LoVo (cell line): ENCODE results near the gene PRICKLE4.

Experiments
- DNase-seq: peaks from one replicate; pipeline ENCODE4 v3.0.0-alpha.2; 2016; ENCODE audit warnings: low spot score

PRICKLE4 gene

DNA sequence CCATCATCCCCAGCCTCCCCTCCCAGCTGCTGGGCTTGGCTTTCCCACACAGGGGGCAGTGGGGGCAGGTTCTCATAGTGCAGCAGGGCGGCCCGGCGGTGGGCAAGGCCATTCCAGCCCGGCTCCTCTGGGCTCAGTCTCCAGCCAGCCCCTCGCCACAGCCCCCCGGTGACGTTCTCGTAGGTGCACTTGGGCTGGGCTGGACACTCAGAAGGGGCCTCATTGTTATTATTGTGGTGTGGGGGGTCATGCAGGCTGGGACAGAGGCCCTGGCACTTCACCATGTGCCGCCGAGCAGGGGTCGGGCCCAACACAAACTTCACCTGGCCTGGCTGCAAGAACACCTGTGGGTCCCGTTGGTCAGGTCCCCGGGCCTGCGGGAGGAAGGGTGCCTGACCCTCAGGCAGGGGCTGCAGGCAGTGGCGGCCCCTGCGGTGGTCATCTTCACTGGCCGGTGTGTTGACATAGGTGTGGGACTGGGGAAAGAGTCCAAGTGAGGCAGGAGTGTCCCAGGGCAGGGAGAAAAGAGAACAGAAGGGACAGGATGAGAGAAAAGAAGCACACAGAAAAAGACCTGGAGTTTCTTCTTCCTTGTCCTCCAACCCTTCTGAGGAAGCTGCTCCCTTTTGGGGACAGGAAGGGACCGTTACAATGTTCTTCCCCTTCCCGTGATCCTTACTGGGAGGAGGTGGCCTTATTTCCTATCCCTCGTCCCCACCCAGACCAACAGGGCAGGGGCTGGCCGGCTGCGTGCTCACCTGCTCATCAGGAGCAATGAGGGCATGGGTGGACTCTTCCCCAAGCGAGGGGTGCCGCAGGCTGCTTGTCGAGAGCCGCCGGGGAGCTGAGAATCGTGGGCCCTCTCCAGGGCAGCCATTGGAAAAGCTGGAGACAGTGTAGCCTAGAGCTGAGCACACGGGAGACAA is 9.3 kb upstream of the PRICKLE4 start:
- DNase-seq: no peak

DNA sequence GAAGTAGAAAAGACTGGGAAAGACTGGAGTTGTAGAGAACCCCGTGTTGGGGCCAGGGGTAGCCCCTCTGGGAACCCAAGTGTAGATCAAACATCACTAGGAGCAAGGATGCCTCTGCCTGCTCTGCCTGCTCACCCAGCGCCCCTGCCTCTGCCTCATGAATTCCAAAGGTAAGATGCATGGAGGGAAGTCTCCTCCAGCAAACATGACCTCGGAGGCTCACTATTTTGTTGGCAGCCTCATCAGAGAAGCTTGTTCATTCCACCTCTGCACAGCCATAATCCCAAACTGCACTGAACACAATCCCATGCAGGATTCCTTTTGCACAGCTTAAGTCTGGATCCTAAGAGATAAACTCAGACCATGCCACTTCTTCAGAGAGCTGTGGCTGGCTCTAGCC is 5.7 kb upstream of the PRICKLE4 start:
- no peak for DNase-seq

DNA sequence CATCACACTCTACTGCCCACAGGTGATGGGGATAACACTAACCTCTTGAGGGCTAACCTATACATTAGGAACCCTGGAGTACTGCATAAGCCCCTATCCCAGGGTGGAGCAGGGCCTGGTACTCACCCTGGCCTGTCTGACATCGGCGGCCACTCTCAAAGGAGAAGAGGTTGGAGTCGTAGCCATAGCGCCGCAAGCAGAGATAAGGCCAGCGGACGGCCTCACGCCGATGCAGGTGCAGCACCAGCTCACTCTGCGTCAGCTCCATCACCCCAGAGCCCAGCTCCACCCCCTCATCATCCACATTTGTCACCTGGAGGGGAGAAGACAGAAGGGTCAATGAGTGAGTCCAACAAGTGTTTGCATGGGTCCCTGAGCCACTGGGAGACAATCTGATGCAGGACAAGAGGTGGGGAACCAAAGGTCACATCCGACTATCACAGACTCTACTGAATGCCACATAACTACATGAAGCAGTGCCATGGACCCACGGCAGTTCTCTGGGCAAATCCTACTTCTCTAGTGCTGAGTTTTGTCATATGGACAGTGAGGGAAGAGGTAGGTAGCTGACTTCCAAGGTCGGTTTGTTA is 5.2 kb upstream of the PRICKLE4 start:
- no peak for DNase-seq

DNA sequence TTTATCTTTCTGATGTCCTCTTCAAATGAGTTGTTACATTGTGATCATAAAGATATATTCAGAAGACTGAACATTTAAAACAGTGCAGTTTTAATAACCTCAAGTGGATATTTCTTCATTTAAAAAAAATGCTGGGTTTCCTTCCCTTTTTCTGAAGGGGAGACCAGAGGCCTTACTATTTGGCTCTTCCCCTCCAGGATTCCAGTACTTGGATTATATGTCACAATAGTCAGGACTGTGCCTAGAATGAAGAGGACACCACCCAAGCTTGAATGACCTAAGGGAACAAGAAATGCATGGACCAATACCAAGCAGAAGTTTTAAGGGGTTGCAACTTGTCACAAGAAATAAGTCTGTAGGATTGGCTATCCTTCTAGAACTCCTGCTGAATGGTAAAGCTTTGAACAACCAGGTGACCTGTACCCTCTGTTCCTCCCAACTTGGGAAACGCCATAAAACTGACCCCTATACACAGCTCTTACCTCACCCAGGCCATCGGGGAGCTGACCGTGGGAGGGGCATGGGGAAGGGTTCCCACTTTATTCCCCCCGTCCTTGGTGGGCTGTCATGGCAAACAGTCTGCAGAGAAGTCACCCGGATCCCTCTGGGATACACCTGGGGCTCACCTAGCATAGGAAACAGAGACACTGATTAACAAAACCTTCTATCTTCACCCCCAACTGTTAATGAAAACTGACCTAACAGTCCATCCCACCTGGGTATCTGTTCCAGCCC is 2.9 kb upstream of the PRICKLE4 start:
- no peak for DNase-seq

DNA sequence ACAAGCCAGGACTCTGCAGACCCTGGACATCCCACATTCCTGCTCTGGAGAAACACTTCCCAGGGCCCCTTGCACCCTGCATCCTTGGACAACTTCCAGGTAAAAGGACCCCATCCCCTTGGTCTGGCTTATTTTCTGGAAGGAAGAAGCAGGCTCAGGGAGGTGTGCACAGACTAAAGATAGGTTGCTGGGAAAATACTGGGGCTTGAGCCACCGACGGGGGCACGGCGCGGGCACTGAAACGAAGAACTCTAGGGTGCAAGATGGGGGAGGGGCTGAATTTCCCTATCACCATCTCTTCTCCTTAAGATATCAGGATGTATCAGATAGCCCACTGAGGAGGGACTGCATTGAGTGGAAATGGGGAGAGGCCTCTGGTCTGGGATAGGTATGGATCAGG is 1.7 kb upstream of the PRICKLE4 start:
- no peak for DNase-seq

DNA sequence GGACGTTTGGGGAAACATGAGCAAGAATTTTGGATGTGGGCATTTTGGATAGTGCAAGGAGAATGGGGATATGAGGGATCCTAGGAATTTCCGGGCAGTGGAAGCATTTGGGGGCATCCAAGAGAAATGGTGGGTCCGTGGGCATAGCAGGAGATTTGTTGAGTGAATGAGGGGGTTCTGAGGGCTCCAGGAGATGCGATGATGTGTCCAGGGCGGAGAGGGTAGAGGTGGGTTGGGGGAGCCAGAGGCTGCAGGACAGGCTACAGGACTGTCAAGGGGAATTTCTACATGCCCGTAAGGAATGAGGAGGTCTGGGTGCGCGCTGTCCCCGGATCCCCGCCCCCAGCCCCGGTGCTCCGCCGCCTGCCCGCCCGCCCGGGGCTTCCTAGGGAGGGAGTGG is 1.2 kb upstream of the PRICKLE4 start:
- DNase-seq: no peak

DNA sequence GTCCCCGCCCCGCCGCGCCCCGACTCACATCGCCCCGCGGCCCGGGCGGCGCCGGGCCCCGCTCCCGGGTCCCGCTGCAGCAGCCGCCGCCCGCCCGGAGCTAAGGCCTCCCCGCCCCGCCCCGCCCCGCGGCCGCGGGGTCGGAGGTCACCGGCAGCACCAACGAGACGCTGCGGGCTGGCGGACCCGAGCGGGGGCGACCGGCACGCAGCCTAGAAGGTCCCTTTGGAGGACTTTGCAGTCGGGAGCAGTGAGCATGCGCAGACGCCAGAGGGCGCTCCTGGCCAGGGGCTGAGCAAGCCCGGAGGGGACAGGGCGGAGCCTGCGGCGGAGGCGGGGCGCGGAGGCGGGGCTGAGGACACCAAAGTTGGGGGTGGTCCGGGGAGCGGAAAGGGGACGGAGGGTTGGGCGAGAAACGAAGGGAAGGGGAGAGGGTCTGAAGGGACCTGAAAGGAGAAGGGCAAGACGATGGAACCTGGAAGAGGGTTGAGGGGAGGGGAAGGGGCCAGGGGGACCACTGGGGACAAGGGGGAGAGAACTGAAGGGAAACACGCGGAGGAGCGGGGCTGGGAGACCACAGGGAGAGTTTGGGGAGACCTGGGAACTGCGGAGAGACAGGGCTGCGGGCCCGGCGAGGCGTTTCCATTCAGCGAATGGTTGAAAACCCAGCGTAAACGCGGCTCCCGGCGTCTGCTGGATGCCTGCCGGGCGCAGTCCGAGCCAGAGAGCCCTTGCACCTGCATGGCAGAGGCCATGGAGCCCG is 613 bp upstream of the PRICKLE4 start, which contains the start of gene FRS3:
TSS of gene FRS3 (minus strand) at position 113 of the 763 bp plus-strand sequence. CDS start 2,913 bp downstream, outside the sequence.
- peak; percentile 94 for DNase-seq

DNA sequence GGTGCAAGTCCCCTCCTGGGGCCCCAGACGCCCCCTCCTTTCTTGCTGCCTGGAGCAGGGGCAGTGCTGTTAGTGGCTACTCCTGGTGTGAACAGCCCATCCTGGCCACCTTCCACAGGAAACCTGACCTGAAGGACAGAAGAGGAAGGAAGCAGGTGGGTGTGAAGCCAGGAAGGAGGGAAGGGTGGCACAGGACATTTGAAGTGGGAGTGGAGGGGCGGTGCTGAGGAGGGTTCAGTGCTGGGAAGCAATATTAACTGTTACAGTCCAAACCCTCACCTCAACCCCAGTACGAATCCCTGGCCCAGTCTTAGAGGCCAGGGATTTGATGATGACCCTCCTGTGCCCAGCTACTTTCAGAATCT is 766 bp downstream of the PRICKLE4 start:
- no peak for DNase-seq

DNA sequence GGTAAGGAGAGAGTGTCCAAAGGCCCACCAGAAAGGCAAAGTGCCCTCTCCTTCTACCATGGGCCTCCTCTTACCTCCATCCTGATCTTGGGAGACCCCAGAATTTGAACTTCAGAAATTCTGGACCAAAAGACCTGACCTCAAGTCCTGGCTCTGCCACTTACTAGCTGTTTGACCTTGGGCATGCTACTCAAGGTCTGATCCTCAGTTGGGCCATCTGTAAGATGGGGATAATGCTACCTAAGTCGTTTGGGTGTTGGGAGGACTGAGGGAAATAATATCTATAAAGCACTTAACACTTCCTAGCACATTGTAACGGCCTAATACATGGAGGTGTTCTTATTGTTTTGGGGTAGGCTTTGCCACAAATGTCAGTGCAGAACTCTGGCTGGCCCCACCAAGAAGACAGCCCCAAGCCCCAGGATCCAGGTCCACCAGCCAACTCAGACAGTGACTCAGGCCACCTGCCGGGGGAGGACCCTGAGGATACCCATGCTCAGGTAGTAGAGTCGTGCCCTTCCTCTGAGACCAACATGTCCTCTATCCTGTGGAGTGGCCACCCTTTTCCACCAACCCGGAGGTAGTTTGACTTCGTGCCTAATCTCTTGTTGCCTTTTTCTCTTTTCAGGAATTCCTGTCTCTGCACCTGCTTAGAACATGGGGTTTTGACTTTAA is 2.7 kb downstream of the PRICKLE4 start:
- no peak for DNase-seq

DNA sequence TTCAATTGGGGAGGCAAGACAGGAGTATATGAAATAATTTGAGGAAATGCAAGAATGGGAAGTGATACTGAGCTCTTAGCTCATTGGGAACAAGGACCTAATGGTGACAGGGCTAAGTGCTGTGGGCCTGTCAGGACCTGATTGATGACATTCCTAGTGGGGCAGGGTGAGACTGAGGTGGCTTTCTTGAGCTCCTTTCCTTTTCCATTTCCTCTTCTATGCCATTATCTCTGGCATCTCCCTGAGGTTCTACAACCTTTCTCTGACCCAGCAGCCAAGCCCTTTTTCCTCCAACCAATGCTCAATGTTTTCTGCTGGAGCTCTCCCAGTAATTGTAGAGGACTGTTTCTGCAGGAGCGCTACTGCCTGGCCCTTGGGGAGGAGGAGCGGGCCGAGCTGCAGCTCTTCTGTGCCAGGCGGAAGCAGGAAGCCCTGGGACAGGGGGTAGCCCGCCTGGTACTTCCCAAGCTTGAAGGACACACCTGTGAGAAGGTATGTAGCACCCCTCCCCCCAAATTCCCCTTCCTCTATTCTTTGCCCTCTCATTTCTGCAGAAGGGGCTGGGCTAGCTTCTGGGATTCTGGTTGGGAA is 4.1 kb downstream of the PRICKLE4 start:
- DNase-seq: no peak

DNA sequence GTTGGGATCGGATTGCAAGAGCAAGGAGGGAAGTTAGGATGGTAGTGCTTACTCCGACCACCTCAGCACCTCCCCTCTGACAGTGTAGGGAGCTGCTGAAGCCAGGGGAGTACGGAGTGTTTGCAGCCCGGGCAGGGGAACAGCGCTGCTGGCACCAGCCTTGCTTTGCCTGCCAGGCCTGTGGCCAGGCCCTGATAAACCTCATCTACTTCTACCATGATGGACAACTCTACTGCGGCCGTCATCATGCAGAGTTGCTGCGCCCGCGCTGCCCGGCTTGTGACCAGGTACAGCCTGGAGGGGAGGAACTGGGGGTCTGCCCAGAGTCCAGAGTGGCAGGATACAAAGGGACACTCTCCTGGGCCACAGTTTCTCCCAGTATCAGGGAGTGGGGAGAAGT is 4.7 kb downstream of the PRICKLE4 start:
- DNase-seq: no peak

DNA sequence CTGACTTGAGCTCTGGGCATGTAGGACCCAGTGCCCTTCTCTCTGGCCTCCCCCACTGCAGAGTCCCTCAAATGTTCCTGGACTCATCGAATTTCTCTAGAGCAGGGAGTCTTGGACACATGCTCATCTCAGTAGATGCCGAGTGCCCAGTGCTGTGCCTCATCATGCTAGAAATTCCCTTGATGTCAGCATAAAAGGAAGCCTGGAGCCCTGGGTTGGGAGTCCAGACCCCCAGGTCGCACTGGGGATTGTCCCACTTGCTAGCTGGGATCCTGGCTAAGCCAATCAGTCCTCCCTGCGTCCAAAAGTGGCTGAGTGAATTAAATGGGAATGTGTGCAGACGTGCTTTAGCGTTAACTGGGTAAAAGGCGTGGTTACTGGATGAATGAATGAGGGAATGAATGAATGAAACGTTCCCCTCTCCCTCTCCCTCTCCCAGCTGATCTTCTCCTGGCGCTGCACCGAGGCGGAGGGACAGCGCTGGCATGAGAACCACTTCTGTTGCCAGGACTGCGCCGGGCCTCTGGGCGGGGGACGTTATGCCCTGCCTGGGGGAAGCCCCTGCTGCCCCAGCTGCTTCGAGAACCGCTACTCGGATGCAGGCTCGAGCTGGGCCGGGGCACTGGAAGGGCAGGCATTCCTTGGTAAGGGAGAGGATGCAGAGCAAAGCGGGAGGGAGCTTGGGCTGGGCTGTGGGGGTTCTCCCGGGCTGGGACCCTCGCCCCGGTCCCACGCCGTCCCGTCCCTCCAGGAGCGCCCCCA is 5.3 kb downstream of the PRICKLE4 start:
- DNase-seq: no peak

DNA sequence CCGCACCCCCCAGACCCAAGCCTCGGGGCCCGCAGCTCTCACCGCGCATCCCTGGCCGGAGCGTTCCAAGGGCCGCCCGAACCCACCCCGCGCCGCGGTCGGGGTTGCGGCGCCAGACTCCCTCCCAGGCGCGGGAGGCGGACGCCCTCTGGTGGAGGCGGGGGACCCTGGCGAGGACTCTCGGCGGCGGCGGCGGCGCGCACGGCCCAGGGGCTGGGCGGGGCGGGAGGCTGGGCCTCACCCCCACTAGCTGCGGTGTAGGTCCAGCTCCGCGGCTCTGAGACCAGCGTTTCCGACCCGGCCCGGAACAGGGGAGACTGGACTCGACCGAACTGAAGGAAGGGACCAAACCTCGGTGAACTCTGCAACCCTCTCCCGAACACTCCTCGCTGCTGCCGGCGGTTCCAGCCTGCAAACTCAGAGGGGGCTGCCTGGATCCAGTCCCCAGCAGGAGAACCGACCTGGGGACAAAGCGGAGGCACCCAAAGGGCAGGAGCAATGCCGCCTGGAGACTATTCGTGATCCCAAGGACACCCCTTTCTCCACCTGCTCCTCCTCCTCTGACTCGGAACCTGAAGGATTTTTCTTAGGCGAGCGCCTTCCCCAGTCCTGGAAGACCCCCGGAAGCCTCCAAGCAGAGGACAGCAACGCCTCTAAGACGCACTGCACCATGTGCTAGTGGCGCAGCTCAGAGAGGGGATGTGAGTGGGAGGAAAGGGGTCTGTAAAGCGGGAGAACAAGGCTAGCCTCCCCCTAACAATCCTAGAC is 6.1 kb downstream of the PRICKLE4 start:
- DNase-seq: peak; percentile 87

DNA sequence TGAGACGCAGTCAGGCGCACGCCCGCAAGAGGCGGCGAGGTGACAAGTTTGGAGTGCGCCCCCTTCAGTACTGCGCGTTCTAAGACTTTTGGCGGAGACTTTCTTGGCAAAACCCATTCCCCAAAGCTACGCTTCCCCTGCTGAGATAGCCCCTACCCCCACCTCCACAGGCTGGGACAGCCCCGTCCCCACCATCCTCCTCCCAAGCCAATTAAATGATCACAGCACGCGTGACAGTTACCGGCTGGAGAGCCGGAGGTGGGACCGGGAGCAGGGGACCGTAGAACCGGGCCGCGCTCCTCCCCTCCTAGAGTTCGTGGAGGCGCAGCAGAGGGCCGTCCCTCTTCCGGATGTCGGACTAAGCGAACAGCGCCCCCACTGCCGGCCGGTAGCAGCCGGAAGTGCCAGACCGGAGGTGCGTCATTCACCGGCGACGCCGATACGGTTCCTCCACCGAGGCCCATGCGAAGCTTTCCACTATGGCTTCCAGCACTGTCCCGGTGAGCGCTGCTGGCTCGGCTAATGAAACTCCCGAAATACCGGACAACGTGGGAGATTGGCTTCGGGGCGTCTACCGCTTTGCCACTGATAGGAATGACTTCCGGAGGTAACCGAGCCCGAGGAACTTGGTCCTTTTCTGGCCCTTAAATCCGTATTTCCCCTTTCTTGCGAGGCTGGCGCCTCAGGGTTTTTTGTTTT is 6.8 kb downstream of the PRICKLE4 start, which contains the start of gene TOMM6:
TSS of gene TOMM6 (plus strand) at position 476 of the 699 bp plus-strand sequence. CDS start at position 480, 4 bp downstream.
- DNase-seq: peak; percentile 97

DNA sequence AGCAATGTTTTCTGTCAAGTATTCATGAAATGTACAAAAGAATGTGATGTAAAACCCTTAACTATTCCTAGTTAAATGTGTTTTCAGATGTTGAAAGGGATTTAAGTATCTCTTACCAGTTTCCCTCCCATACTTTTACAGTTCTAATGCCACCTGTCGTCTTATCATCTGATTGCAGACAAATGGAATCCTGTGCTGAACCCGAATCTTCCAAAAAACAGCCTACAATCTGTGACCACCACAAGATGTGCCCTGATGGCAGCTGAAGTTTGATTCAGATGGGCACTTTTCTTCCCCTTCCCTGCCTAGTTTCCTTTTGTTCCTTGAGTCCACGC is 8.8 kb downstream of the PRICKLE4 start:
- DNase-seq: no peak

DNA sequence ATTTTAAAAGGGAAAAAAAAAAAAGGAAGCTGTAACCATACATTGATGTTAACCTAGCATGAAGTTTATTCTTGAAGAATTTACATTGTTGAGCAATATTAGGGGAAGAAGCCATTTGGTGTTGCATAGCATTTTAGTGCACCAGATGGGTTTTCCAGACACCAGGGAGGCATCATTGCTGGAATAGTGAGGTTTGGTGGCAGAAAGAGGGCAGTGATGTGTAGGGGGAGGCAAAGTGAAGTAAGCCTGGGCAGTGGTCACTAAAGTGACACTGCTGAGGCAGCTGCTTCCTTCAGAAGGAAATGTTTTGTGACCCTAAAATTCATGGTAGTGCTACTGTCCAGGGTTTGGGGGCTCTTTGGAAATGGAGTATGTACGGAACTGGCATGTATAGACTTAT is 9.5 kb downstream of the PRICKLE4 start:
- no peak for DNase-seq

DNA sequence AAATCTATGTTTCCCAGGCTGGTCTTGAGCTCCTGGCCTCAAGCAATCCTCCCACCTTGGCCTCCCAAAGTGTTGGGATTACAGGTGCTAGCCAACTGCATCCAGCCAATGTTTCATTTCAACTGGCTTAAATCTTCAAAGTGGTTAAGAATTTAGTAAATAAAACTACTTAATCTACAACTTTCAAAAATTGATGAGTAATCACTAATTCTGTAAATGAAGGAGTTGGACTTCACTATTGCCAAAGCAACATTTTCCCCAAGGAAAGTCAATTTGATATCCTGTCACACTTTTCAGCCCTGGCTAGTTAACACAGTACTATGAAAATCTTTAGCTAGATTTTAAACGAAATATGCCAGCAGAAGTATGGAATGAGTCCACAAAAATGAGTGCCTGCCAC is 10.7 kb downstream of the PRICKLE4 start:
- DNase-seq: no peak

DNA sequence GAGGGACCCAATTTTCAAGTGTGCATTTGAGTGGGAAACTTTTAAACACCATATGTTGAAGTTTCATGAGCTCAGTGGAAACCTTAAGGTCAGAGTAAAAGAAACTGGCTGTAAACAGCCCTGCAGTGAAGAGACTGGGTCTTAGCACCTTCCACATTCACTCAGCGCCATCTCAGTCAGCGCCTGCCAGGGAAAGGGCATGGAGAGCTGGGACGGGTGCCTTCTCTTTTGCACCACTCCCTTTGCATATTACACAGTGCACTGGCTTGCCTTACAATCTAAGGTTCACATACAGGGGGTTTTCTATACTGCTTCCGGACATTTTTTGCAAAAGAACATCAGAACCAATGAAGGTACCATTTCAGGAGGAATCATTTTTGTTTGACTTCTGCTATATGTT is 11.4 kb downstream of the PRICKLE4 start:
- DNase-seq: no peak

DNA sequence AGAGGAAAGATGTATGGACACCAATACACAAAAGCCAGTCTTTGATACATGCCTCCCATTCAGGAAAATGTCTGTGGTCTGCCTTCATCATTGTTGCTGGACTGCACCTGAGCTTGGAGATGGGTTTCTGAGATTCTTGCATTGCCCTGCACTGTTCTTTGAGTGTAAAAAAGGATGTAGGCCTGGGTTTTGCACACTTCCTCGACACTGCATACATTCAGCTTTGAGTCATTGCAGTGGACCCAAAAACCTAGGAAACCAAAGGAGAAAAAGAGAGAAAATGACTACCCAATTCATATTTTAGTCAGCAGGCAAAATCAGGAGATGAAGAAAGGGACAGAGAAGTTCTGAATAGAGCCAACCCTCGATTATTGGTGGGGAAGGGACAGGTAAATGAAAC is 15.9 kb downstream of the PRICKLE4 start:
- DNase-seq: no peak
